ENCODE measurements around the gene NAGPA. TPM values are rescaled to one million over a fixed set of nuclear protein-coding genes. Genes with fewer than 3 reads are reported as not detected.

Gene NAGPA
- total and polyA plus RNA-seq, 2 of the 13 experiments (the other 11 are each of a cell fraction or from before 2014, with no cell fraction given), result 27.1 to 60.3 TPM

DNA sequence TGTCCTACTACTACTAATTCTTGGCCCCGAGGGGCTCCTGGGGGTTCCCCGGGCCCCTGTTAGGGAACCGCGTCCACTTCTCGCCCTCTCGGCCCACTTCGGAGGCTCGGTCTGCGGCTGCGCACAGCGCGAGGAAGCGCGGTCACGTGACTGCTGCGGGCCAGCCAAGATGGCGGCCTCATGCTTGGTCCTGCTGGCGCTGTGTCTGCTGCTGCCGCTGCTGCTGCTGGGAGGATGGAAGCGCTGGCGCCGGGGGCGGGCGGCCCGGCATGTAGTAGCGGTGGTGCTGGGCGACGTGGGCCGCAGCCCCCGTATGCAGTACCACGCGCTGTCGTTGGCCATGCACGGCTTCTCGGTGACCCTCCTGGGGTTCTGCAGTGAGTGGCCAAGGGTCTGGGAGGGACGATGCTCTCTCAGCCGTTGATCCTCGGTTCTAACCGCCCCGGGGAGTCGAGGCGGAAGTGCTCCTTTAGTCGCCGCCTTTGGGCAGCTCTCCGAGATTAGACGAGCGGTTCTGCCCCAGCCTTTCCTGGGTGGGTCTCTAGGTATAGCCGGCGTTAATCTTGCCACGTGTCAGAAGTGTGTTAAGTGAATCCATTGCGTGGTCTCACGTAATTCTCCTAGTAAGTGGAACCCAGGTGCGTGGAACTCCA, 38.1 kb upstream of the NAGPA start, which contains the start of gene ALG1 (continued):
- TF ChIP-seq, protein P1, sequence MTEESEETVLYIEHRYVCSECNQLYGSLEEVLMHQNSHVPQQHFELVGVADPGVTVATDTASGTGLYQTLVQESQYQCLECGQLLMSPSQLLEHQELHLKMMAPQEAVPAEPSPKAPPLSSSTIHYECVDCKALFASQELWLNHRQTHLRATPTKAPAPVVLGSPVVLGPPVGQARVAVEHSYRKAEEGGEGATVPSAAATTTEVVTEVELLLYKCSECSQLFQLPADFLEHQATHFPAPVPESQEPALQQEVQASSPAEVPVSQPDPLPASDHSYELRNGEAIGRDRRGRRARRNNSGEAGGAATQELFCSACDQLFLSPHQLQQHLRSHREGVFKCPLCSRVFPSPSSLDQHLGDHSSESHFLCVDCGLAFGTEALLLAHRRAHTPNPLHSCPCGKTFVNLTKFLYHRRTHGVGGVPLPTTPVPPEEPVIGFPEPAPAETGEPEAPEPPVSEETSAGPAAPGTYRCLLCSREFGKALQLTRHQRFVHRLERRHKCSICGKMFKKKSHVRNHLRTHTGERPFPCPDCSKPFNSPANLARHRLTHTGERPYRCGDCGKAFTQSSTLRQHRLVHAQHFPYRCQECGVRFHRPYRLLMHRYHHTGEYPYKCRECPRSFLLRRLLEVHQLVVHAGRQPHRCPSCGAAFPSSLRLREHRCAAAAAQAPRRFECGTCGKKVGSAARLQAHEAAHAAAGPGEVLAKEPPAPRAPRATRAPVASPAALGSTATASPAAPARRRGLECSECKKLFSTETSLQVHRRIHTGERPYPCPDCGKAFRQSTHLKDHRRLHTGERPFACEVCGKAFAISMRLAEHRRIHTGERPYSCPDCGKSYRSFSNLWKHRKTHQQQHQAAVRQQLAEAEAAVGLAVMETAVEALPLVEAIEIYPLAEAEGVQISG (CRISPR knock-in tag; IDR thresholded peaks at IDR 0.05), result peak; percentile 91
- TF ChIP-seq ZNF883 (CRISPR knock-in tag; IDR thresholded peaks at IDR 0.05; ENCODE audit: not compliant biosample characterization) (peak; percentile 100), PHF20 (CRISPR knock-in tag; IDR thresholded peaks at IDR 0.05) (peak; percentile 99), STAG1 (CRISPR knock-in tag; IDR thresholded peaks at IDR 0.05) (no peak; the same call in none of the 2 replicates), ZNF570 (CRISPR knock-in tag; IDR thresholded peaks at IDR 0.05; ENCODE audit: borderline replicate concordance) (no peak), ZNF850 (CRISPR knock-in tag; conservative IDR thresholded peaks at IDR 0.05) (no peak), MBNL3 (CRISPR knock-in tag; conservative IDR thresholded peaks at IDR 0.05) (no peak), SNRNP70 (IDR thresholded peaks at IDR 0.05; ENCODE audit: low read depth, low read length) (no peak), RBFOX2 (IDR thresholded peaks at IDR 0.05; ENCODE audit: low read depth, low read length) (peak; percentile 100), NKX3-1 (CRISPR knock-in tag; IDR thresholded peaks at IDR 0.05) (peak; percentile 95; the same call in 1 of the 2 replicates), HNRNPK (IDR thresholded peaks at IDR 0.05; ENCODE audit: low read depth, low read length, poor library complexity, severe bottlenecking) (peak; percentile 53), MAZ (IDR thresholded peaks at IDR 0.05; ENCODE audit: borderline replicate concordance, low read depth, low read length) (0 out of 2 replicates have a peak, but pooled peaks have one; percentile 32), MAZ (CRISPR knock-in tag; IDR thresholded peaks at IDR 0.05; ENCODE audit: low read depth) (peak; percentile 82), ZMYM3 (CRISPR knock-in tag; IDR thresholded peaks at IDR 0.05) (peak; percentile 84)
- TF ChIP-seq, protein P2, sequence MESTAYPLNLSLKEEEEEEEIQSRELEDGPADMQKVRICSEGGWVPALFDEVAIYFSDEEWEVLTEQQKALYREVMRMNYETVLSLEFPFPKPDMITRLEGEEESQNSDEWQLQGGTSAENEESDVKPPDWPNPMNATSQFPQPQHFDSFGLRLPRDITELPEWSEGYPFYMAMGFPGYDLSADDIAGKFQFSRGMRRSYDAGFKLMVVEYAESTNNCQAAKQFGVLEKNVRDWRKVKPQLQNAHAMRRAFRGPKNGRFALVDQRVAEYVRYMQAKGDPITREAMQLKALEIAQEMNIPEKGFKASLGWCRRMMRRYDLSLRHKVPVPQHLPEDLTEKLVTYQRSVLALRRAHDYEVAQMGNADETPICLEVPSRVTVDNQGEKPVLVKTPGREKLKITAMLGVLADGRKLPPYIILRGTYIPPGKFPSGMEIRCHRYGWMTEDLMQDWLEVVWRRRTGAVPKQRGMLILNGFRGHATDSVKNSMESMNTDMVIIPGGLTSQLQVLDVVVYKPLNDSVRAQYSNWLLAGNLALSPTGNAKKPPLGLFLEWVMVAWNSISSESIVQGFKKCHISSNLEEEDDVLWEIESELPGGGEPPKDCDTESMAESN (CRISPR knock-in tag; conservative IDR thresholded peaks at IDR 0.05), result peak; percentile 90
- TF ChIP-seq, protein P3, sequence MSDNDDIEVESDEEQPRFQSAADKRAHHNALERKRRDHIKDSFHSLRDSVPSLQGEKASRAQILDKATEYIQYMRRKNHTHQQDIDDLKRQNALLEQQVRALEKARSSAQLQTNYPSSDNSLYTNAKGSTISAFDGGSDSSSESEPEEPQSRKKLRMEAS (IDR thresholded peaks at IDR 0.05), result peak; percentile 94
- TF ChIP-seq, protein P4, sequence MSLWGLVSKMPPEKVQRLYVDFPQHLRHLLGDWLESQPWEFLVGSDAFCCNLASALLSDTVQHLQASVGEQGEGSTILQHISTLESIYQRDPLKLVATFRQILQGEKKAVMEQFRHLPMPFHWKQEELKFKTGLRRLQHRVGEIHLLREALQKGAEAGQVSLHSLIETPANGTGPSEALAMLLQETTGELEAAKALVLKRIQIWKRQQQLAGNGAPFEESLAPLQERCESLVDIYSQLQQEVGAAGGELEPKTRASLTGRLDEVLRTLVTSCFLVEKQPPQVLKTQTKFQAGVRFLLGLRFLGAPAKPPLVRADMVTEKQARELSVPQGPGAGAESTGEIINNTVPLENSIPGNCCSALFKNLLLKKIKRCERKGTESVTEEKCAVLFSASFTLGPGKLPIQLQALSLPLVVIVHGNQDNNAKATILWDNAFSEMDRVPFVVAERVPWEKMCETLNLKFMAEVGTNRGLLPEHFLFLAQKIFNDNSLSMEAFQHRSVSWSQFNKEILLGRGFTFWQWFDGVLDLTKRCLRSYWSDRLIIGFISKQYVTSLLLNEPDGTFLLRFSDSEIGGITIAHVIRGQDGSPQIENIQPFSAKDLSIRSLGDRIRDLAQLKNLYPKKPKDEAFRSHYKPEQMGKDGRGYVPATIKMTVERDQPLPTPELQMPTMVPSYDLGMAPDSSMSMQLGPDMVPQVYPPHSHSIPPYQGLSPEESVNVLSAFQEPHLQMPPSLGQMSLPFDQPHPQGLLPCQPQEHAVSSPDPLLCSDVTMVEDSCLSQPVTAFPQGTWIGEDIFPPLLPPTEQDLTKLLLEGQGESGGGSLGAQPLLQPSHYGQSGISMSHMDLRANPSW (CRISPR knock-in tag; IDR thresholded peaks at IDR 0.05; ENCODE audit: borderline replicate concordance), result peak; percentile 93; the same call in 1 of the 2 replicates
- TF ChIP-seq, protein P5, sequence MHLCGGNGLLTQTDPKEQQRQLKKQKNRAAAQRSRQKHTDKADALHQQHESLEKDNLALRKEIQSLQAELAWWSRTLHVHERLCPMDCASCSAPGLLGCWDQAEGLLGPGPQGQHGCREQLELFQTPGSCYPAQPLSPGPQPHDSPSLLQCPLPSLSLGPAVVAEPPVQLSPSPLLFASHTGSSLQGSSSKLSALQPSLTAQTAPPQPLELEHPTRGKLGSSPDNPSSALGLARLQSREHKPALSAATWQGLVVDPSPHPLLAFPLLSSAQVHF (CRISPR knock-in tag; IDR thresholded peaks at IDR 0.05), result no peak
- TF ChIP-seq, protein P6, sequence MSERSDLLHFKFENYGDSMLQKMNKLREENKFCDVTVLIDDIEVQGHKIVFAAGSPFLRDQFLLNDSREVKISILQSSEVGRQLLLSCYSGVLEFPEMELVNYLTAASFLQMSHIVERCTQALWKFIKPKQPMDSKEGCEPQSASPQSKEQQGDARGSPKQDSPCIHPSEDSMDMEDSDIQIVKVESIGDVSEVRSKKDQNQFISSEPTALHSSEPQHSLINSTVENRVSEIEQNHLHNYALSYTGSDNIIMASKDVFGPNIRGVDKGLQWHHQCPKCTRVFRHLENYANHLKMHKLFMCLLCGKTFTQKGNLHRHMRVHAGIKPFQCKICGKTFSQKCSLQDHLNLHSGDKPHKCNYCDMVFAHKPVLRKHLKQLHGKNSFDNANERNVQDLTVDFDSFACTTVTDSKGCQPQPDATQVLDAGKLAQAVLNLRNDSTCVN (CRISPR knock-in tag; IDR thresholded peaks at IDR 0.05; ENCODE audit: borderline replicate concordance), result peak; percentile 93

Measured in HepG2 (cell line).